HEK293 (cell line): ENCODE measurements around the gene LLGL1.
A peak's percentile ranks its signal among the peaks of the same experiment; 100 is the strongest.

Experiments used
- CTCF ChIA-PET: fragments of 350-600 bp; formaldehyde crosslinking; extraction: SDS; loops from one replicate; lab custom pipeline; 2021; ENCODE audit warnings: antibody characterized with exemption; lab: Yijun Ruan, JAX
- POLR2A ChIA-PET: fragments of 300-600 bp; formaldehyde crosslinking; extraction: SDS; loops from one replicate; lab custom pipeline; 2020; ENCODE audit warnings: antibody characterized with exemption, inconsistent platforms; lab: Yijun Ruan, JAX
- H3K27ac ChIP-seq: fragments of 200-500 bp; sonication (Bioruptor generic); 2 replicates; pipeline ENCODE4 v1.5.1; 2014; ENCODE audit warnings: low read depth, low read length, control low read depth, inconsistent platforms; ENCODE audit errors: extremely low read depth
- H3K36me3 ChIP-seq, 2 experiments: fragments of 200-500 bp in 1 of 2; sonication (Bioruptor generic) in 1 of 2; 1 replicate in 1 of 2; 2 replicates in 1 of 2; pipeline ENCODE4 v1.5.1; 2014 to 2017; ENCODE audit warnings: inconsistent platforms in 2 of 2, low read length in 2 of 2; ENCODE audit not compliant: control insufficient read depth in 2 of 2, insufficient read depth in 1 of 2
- H3K4me1 ChIP-seq: fragments of 200-500 bp; sonication (Bioruptor generic); 2 replicates; pipeline ENCODE4 v1.5.1; 2014; ENCODE audit warnings: mild to moderate bottlenecking, low read length, inconsistent platforms; ENCODE audit not compliant: control insufficient read depth, insufficient read depth
- H3K4me3 ChIP-seq: 2 replicates; pipeline ENCODE4 v1.5.1; 2011; ENCODE audit warnings: low read depth, mild to moderate bottlenecking, control low read depth, low read length, moderate library complexity
- H3K9me3 ChIP-seq: fragments of 200-500 bp; sonication (Bioruptor generic); 2 replicates; pipeline ENCODE4 v1.5.1; 2014; ENCODE audit warnings: low read depth, low read length, inconsistent platforms; ENCODE audit not compliant: control insufficient read depth, insufficient read depth
- REST ChIP-seq: fragments of 450-650 bp; formaldehyde crosslinking; IDR thresholded peaks from 2 replicates; pipeline ENCODE4 v1.5.1; 2016; ENCODE audit warnings: missing biosample characterization, missing genetic modification characterization
- ZBTB48 ChIP-seq: fragments of 450-650 bp; formaldehyde crosslinking; IDR thresholded peaks from 2 replicates; pipeline ENCODE4 v1.5.1; 2016; ENCODE audit warnings: missing biosample characterization, missing genetic modification characterization
- ZFP3 ChIP-seq: fragments of 450-650 bp; formaldehyde crosslinking; IDR thresholded peaks from 2 replicates; pipeline ENCODE4 v1.5.1; 2016; ENCODE audit warnings: low read depth, missing biosample characterization, missing genetic modification characterization
- ZNF223 ChIP-seq: fragments of 450-650 bp; formaldehyde crosslinking; IDR thresholded peaks from 2 replicates; pipeline ENCODE4 v1.5.1; 2016; ENCODE audit warnings: missing biosample characterization, missing genetic modification characterization
- ZNF23 ChIP-seq: fragments of 450-650 bp; formaldehyde crosslinking; IDR thresholded peaks from 2 replicates; pipeline ENCODE4 v1.5.1; 2016; ENCODE audit warnings: missing biosample characterization, missing genetic modification characterization, borderline replicate concordance
- ZNF404 ChIP-seq: fragments of 450-650 bp; formaldehyde crosslinking; IDR thresholded peaks from 2 replicates; pipeline ENCODE4 v1.5.1; 2017; ENCODE audit warnings: missing biosample characterization, missing genetic modification characterization
- ZNF530 ChIP-seq: fragments of 450-650 bp; formaldehyde crosslinking; IDR thresholded peaks from 2 replicates; pipeline ENCODE4 v1.5.1; 2016; ENCODE audit warnings: low read depth, missing biosample characterization, missing genetic modification characterization
- ZNF701 ChIP-seq: fragments of 450-650 bp; formaldehyde crosslinking; IDR thresholded peaks from 2 replicates; pipeline ENCODE4 v1.5.1; 2016; ENCODE audit warnings: missing biosample characterization, missing genetic modification characterization
- TF ChIP-seq, protein P1 (sequence below): fragments of 450-650 bp; formaldehyde crosslinking; IDR thresholded peaks from 2 replicates; pipeline ENCODE4 v1.5.1; 2016; ENCODE audit warnings: missing biosample characterization, missing genetic modification characterization

Gene LLGL1

DNA sequence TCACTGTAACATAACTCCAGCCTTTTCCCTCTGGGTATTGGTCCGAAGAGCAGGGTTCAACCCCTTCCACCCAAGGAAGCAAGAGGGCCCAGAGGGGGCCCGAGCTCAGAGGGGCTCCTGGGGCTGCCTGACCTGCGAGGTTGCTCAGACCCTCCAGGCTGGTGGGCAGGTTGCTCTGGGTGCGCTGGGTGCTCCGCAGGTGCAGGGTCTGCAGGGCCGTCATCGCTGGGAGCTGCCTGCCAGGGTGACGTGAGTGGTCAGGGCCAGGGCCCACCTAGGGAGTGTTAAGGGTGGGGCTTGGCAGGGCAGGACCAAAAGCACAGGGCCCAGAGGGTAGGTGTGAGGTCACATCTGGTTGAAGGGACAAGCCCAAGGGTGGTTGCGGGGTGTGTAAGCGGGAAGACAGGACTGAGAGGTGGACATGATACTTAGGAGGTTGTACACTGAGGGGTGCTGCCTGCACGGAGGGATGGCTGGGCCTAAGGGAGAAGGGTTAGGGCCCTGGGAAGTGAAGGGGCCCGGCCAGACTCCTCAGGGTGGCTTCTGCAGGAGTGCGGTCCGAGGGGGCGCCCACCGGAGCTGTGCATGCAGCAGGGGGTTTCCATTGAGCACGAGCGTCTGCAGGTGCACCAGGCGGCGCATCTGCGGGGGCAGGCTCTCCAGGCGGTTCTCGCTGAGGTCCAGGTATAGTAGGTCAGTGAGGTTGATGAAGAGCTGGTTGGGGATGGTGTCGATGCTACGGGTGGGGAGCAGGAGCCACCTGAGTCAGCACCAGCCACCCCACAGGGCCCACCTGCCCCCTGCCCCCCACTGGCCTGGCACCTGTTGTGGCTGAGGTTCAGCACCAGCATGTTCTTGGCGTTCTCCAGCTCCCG lies 28.7 kb downstream of the LLGL1 start (continued):
- TF ChIP-seq, protein P1, sequence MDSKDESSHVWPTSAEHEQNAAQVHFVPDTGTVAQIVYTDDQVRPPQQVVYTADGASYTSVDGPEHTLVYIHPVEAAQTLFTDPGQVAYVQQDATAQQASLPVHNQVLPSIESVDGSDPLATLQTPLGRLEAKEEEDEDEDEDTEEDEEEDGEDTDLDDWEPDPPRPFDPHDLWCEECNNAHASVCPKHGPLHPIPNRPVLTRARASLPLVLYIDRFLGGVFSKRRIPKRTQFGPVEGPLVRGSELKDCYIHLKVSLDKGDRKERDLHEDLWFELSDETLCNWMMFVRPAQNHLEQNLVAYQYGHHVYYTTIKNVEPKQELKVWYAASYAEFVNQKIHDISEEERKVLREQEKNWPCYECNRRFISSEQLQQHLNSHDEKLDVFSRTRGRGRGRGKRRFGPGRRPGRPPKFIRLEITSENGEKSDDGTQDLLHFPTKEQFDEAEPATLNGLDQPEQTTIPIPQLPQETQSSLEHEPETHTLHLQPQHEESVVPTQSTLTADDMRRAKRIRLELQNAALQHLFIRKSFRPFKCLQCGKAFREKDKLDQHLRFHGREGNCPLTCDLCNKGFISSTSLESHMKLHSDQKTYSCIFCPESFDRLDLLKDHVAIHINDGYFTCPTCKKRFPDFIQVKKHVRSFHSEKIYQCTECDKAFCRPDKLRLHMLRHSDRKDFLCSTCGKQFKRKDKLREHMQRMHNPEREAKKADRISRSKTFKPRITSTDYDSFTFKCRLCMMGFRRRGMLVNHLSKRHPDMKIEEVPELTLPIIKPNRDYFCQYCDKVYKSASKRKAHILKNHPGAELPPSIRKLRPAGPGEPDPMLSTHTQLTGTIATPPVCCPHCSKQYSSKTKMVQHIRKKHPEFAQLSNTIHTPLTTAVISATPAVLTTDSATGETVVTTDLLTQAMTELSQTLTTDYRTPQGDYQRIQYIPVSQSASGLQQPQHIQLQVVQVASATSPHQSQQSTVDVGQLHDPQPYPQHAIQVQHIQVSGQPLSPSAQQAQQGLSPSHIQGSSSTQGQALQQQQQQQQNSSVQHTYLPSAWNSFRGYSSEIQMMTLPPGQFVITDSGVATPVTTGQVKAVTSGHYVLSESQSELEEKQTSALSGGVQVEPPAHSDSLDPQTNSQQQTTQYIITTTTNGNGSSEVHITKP (tag by site-specific recombination): peak; percentile 53
- TF ChIP-seq ZNF530 (no peak), ZNF223 (no peak), ZNF701 (tag by site-specific recombination) (no peak)

GRCh38 chr17:18254888-18255649 lies 29.6 kb downstream of the LLGL1 start:
- peaks cover 9 to 71% of the 10 kb centered on the region in 2 experiments for H3K36me3 ChIP-seq
- CTCF ChIA-PET: interaction anchor here (0.8 to 1.3 kb wide), 3 partner anchors 13 to 94 kb away, joined by 3 read pairs; no protein-coding TSS in a partner anchor
- POLR2A ChIA-PET: no interaction called here

DNA sequence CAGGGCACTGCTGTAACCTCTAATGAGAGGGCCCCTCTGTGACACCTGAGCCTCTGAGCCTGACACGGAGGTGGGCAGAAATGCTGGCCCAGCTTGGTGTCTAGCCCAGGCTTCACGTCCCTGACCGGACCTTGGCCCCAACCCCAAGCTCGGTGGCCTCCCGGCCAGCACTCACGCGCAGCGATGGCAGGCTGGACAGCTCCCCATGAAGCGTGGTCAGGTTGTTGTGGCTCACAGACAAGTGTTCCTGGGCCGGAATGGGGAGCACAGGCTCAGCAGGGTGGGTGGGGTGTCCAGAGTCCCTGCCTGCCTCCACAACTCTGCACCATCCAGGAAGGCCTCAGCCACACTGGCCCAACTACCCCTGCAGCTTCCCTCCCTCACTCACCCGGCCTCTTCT lies 30.9 kb downstream of the LLGL1 start:
- peaks cover 9 to 59% of the 10 kb centered on the region in 2 experiments for H3K36me3 ChIP-seq
- H3K27ac ChIP-seq: 0 out of 2 replicates have a peak overlapping the region, but pooled peaks have one; percentile 96
- TF ChIP-seq REST (tag by site-specific recombination) (peak; percentile 85), ZNF23 (tag by site-specific recombination) (no peak), ZBTB48 (tag by site-specific recombination) (no peak)
- CTCF ChIA-PET: interaction anchor here (1.5 kb wide), 1 partner anchor 9 kb away, joined by 4 read pairs; no protein-coding TSS in a partner anchor
- POLR2A ChIA-PET: no interaction called here
- H3K4me3 ChIP-seq: no peak overlapping the region
- no peaks in the 10 kb centered on the region for H3K9me3 ChIP-seq
- H3K4me1 ChIP-seq: peaks cover 12% of the 10 kb centered on the region

More at GRCh38 chr17:18254888-18255649, 29.6 kb downstream of the LLGL1 start:
- no peak overlapping the region for H3K27ac ChIP-seq
- no peak overlapping the region for H3K4me3 ChIP-seq
- H3K4me1 ChIP-seq: peaks cover 12% of the 10 kb centered on the region
- no peaks in the 10 kb centered on the region for H3K9me3 ChIP-seq
- TF ChIP-seq ZNF404 (tag by site-specific recombination) (no peak), ZFP3 (peak; percentile 93)
